Rectal smooth muscle tissue (tissue), 1 donor: ENCODE data around the gene SPDYE9.
"Not testable (repeated sequence)": the region's sequence is repeated elsewhere in the genome, so short reads cannot be mapped to it uniquely, and the experiment has no call there.

ENCODE experiments used
- H3K27ac ChIP-seq: one replicate; pipeline ENCODE4 v1.7.0; 2013; ENCODE audit warnings: low read depth, low read length, inconsistent platforms
- H3K27me3 ChIP-seq: one replicate; pipeline ENCODE4 v1.7.0; 2013; ENCODE audit warnings: low read length; ENCODE audit not compliant: control insufficient read depth, insufficient read depth
- H3K36me3 ChIP-seq: one replicate; pipeline ENCODE4 v1.7.0; 2013; ENCODE audit warnings: low read length; ENCODE audit not compliant: control insufficient read depth, insufficient read depth
- H3K4me1 ChIP-seq: one replicate; pipeline ENCODE4 v1.7.0; 2013; ENCODE audit warnings: low read length; ENCODE audit not compliant: control insufficient read depth, insufficient read depth
- H3K4me3 ChIP-seq: one replicate; pipeline ENCODE4 v1.7.0; 2013; ENCODE audit warnings: low read length
- H3K9ac ChIP-seq: one replicate; pipeline ENCODE4 v1.7.0; 2013; ENCODE audit warnings: low read length

SPDYE9 gene, protein sequence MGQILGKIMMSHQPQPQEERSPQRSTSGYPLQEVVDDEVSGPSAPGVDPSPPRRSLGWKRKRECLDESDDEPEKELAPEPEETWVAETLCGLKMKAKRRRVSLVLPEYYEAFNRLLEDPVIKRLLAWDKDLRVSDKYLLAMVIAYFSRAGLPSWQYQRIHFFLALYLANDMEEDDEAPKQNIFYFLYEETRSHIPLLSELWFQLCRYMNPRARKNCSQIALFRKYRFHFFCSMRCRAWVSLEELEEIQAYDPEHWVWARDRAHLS

DNA sequence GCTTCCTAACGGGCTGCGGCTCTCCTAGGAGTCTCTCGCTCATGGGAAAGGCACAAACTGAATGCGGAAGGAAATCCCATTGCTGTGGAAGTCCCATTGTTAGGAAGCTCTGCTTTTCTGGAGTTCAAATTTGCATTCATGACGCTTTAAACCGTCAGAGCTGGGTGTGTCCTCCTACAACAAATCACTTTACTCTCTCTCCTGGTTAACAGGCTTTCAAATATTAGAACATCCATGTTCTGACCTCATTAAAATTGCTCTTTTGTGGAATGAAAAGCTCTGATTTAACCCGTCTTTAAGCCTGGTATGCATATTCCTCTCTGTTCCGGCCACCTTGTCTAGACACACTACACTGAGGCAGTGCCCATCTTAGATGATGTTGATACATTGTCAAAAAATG lies at the start of gene SPDYE9:
SPDYE9 (minus strand) TSS at position 101 of the 400 bp plus-strand sequence. CDS start 1,800 bp downstream, outside the sequence.
- H3K27ac ChIP-seq, H3K4me3 ChIP-seq, H3K36me3 ChIP-seq, H3K4me1 ChIP-seq, H3K27me3 ChIP-seq, H3K9ac ChIP-seq: not testable (repeated sequence)

GRCh38 chr7:73134866-73135265 lies 49.0 kb upstream of the SPDYE9 start:
- H3K4me3 ChIP-seq, H3K27me3 ChIP-seq, H3K36me3 ChIP-seq, H3K4me1 ChIP-seq, H3K27ac ChIP-seq, H3K9ac ChIP-seq: not testable (repeated sequence)

GRCh38 chr7:73132651-73133217 lies 46.9 kb upstream of the SPDYE9 start:
- H3K27me3 ChIP-seq, H3K4me1 ChIP-seq, H3K4me3 ChIP-seq, H3K9ac ChIP-seq, H3K36me3 ChIP-seq, H3K27ac ChIP-seq: not testable (repeated sequence)

GRCh38 chr7:73130612-73131011 lies 44.8 kb upstream of the SPDYE9 start:
- not testable (repeated sequence) for H3K27me3 ChIP-seq, H3K9ac ChIP-seq, H3K36me3 ChIP-seq, H3K4me1 ChIP-seq, H3K27ac ChIP-seq, H3K4me3 ChIP-seq

DNA sequence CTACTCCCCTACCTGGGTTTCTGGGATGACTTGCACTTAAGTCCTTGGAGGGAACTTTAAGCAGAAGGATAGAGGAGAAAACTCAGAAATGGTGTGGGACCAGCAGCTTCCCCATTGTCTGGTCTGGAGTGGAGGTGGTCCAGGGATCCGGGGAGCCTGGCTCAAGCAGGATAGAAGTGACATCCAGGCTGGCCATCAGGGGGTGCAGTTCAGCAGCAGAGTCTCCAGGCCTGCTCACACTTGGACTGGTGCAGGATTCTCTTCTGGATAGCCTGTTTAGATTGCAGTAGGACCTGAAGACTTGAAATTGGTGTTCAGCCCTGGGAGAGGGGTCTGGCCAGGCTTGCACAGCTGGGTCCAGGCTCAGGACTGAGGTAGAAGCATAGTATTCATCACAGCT lies 38.3 kb upstream of the SPDYE9 start:
- H3K4me3 ChIP-seq, H3K27ac ChIP-seq, H3K9ac ChIP-seq, H3K27me3 ChIP-seq, H3K4me1 ChIP-seq, H3K36me3 ChIP-seq: not testable (repeated sequence)

DNA sequence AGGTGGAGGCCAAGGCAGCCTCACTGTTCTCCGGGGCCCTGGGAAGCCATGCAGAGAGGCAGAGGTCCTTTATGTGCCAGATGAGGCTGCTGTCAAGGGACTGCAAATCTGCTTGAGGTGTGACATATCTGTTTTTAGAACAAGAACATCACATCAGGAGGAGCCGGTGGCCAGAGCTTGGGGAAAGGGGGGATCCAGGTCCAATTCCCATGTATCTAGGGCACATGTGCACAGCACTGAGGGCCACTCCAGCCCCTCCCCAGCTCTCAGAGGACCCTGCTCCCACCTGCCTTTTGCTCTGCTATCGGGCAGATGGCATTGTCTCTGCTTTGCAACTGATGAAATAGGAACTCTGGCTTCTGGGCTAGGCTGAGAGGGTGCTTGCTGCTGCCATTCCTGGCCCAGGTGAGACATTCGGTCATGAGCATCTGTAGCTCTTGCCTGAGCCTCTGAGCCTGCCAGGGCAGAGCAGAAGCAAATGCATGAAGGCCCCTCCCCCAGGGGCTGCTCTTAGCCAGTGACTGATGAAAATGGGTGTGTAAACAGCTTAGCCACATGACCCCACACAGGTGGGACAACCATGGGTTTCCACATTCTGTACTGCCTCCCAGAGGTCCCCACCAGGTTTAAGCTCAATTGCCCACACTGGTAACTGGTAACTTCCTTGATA lies 37.1 kb upstream of the SPDYE9 start:
- H3K4me1 ChIP-seq, H3K9ac ChIP-seq, H3K4me3 ChIP-seq, H3K27me3 ChIP-seq, H3K27ac ChIP-seq, H3K36me3 ChIP-seq: not testable (repeated sequence)

DNA sequence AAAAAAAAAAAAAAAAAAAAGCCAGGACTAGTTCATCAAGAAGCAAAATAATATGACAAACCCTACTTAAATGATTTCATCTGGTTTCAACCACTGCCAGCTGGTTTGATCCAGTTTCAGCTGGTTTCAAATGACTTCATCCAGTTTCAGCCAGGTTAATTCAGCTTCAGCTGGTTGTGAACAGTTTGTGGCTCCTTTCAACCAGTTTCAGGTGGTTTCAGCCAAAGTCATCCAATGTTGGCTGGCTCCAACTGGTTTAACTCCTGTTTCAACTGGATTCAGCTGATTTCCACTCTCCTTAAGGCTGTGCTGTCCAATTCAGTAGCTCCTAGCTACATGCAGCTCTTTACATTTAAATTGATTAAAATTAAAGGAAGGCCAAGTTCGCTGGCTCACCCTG lies 32.3 kb upstream of the SPDYE9 start:
- H3K9ac ChIP-seq, H3K4me1 ChIP-seq, H3K4me3 ChIP-seq, H3K36me3 ChIP-seq, H3K27me3 ChIP-seq, H3K27ac ChIP-seq: not testable (repeated sequence)

DNA sequence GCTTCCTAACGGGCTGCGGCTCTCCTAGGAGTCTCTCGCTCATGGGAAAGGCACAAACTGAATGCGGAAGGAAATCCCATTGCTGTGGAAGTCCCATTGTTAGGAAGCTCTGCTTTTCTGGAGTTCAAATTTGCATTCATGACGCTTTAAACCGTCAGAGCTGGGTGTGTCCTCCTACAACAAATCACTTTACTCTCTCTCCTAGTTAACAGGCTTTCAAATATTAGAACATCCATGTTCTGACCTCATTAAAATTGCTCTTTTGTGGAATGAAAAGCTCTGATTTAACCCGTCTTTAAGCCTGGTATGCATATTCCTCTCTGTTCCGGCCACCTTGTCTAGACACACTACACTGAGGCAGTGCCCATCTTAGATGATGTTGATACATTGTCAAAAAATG lies 28.0 kb downstream of the SPDYE9 start, which contains the start of gene SPDYE11:
SPDYE11 (minus strand) TSS at position 101 of the 400 bp plus-strand sequence. CDS start 1,800 bp downstream, outside the sequence.
- H3K4me3 ChIP-seq, result not testable (repeated sequence)

GRCh38 chr7:73029666-73030065 lies 56.2 kb downstream of the SPDYE9 start, which contains the start of gene SPDYE8:
Gene SPDYE8 (minus strand): TSS chr7:73029766. CDS start chr7:73027966, 1,800 bp downstream.
- H3K27me3 ChIP-seq, H3K9ac ChIP-seq, H3K4me1 ChIP-seq, H3K36me3 ChIP-seq, H3K4me3 ChIP-seq, H3K27ac ChIP-seq: not testable (repeated sequence)

More for the DNA sequence above, 28.0 kb downstream of the SPDYE9 start, which contains the start of gene SPDYE11:
- H3K4me1 ChIP-seq, H3K27ac ChIP-seq, H3K36me3 ChIP-seq, H3K9ac ChIP-seq, H3K27me3 ChIP-seq: not testable (repeated sequence)
